NB4 (cell line): Measurements from ENCODE around the gene FOXP1.
A peak's percentile ranks its signal among the peaks of the same experiment; 100 is the strongest.

Experiments used
- DNase-seq: peaks from one replicate; pipeline ENCODE4 v3.0.0; 2010; ENCODE audit warnings: low read depth
- H3K4me3 ChIP-seq: one replicate; pipeline ENCODE4 v1.5.1; 2011; ENCODE audit warnings: mild to moderate bottlenecking, low read depth, low read length, moderate library complexity
- MYC ChIP-seq: IDR thresholded peaks from 2 replicates; pipeline ENCODE4 v1.6.1; 2011; ENCODE audit warnings: low read depth, low read length
- POLR2A ChIP-seq: IDR thresholded peaks from 2 replicates; pipeline ENCODE4 v1.6.1; 2011; ENCODE audit warnings: mild to moderate bottlenecking; ENCODE audit not compliant: insufficient read length; ENCODE audit errors: extremely low read depth
- TF ChIP-seq, protein P1 (sequence below): IDR thresholded peaks from one replicate; pipeline ENCODE4 v1.5.1; 2012; ENCODE audit warnings: low read depth, low read length
- TF ChIP-seq, protein P2 (sequence below): IDR thresholded peaks from 2 replicates; pipeline ENCODE4 v1.6.1; 2011; ENCODE audit warnings: low read depth, low read length

Gene FOXP1

DNA sequence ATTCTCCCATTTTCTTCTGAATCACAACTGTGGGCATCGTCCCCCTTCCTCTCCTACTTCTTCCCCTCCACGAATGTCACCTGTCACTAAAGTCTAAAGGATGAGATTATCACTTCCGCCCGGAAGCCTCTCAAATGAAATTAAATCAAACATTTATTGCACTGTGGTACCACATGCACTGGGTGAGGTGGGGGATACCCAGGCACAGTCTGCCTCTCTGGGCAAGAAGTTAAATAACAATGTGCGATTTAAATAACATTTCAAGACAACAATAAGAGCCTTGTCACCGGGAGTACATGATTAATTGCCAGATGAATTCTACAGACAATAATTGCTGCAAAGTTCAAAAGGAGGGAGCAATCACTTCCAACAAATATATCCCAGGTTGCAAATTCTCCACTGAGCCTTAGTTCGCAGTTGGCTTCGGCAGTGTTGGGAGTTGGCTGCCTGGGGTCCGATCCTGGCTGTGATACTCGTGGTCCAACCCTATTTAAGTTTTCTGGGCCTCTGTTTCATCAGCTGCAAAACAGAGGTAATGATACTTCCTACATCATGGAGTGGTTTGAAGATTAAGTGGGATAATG is 77.7 kb downstream of the FOXP1 start:
- TF ChIP-seq, protein P1, sequence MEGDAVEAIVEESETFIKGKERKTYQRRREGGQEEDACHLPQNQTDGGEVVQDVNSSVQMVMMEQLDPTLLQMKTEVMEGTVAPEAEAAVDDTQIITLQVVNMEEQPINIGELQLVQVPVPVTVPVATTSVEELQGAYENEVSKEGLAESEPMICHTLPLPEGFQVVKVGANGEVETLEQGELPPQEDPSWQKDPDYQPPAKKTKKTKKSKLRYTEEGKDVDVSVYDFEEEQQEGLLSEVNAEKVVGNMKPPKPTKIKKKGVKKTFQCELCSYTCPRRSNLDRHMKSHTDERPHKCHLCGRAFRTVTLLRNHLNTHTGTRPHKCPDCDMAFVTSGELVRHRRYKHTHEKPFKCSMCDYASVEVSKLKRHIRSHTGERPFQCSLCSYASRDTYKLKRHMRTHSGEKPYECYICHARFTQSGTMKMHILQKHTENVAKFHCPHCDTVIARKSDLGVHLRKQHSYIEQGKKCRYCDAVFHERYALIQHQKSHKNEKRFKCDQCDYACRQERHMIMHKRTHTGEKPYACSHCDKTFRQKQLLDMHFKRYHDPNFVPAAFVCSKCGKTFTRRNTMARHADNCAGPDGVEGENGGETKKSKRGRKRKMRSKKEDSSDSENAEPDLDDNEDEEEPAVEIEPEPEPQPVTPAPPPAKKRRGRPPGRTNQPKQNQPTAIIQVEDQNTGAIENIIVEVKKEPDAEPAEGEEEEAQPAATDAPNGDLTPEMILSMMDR, result no peak
- TF ChIP-seq POLR2A (no peak), MYC (no peak)
- TF ChIP-seq, protein P2, sequence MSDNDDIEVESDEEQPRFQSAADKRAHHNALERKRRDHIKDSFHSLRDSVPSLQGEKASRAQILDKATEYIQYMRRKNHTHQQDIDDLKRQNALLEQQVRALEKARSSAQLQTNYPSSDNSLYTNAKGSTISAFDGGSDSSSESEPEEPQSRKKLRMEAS, result no peak
- H3K4me3 ChIP-seq, result no peak overlapping the region
- no peak for DNase-seq

DNA sequence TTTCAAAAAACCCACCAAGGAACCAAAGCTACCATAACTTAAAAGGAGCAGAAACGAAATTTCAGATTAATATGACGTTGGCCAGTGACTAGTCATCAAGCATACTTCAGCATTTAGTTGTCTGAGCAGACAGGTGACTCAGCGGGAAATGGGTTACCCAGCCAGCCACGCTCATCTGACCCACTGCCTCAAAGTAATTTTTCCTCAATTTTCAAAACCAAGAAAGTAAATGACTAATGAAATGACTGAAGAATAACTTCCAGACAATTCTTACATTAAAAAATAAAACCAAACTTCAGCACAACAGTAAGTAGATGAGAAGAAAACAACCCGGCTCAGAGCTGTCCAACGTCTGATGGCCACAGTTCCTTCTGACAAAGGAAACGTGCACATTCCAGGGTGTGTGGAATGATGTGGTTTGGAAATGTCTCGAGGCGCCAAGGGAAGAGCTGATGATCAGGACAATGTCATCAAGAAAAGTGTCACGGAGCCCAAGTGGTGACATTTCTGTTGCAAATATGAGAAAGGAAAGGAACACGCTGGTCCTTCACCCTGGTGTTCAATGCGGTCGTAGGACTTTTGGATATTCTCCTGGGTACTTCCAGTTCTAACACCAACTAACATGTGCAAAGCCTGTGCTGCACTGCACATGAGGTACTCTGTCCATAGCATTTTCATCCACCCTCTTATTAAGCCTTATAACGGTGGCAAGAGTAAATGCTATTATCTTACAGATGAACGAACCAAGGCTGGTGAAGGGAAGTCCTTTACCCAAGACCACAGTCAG is 79.1 kb downstream of the FOXP1 start:
- TF ChIP-seq, protein P1, result no peak
- DNase-seq, result peak; percentile 35
- H3K4me3 ChIP-seq, result no peak overlapping the region

DNA sequence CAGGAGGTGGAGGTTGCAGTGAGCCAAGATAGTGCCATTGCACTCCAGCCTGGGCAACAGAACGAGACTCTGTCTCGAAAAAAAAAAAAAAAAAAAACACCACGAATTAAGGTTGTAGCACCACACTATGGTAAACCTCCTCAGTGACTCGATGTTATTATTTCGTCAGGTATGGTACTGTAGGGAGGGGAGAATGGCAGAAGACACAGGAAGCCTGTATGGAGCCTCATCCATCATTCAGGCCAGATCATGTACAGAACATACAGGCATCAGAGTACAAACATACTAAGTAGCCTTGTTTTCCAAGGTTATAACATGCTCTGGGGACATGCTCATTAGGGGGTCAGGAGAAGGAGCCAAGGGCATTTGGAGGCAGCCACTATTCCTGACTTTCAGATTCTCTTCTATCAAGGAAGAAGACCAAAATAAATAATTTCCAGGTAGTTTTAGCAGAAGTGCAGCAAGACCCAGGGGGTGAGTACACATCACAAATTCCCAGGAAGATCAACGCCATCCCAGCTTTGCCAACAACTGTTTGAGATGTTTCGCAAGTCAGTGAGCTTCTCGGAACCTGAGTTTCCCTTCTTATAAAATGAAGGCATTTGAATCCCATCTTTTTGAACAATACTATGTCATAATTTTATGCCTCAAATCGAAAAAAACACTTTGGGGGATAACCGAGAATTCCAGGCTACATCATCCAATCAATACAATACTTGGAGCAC is 79.8 kb downstream of the FOXP1 start:
- TF ChIP-seq, protein P1, result no peak
- TF ChIP-seq MYC (no peak), POLR2A (no peak)
- TF ChIP-seq, protein P2, result no peak
- no peak overlapping the region for H3K4me3 ChIP-seq
- no peak for DNase-seq

DNA sequence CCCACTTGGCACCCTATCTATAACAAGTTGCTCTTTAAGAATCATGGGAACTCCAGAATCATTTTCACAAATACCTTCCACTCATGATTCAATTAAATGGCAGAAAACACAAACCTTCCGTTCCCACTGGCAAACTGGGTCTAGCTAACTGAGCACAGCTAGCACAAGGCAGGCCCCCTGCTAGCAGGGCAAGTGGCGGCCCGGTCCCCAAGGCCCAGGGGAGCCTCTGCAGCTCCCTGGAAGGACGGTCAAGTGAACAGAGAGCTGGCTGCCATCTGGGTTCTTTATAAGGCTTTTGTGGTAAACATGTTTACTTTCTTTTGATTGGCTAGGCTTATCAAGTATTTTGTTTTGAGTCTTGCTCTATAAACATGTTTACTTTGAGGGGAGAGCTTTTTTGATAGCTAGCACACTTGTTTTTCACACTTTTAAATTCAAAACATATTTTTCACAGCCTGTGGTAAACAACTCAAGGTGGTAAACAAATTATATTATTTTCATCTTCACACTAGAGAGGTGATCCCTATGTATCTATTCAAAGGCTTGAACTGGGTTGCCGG is 81.4 kb downstream of the FOXP1 start:
- no peak for DNase-seq
- H3K4me3 ChIP-seq, result no peak overlapping the region
- TF ChIP-seq POLR2A (no peak), MYC (no peak)
- TF ChIP-seq, protein P2, result no peak
- TF ChIP-seq, protein P1, result no peak

DNA sequence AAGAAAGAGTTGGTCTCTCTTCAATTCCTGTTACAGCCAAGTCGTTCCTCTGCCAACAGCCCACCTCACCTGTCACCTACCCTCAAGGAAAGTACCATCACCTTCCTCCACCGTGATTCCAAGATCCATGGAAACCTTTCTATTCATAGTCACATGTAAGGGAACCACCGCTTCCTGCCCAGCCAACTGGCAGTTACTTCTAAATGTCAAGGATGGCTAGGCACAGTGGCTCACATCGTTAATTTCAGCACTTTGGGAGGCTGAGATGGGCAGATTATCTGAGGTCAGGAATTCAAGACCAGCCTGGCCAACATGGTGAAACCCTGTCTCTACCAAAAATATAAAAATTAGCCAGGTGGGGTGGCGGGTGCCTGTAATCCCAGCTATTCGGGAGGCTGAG is 82.8 kb downstream of the FOXP1 start:
- no peak overlapping the region for H3K4me3 ChIP-seq
- TF ChIP-seq, protein P1, result no peak
- TF ChIP-seq MYC (no peak), POLR2A (no peak)
- TF ChIP-seq, protein P2, result no peak
- no peak for DNase-seq
